Activated CD4-positive, alpha-beta T cell treated with anti-CD3 and anti-CD28 coated beads, Interleukin-2, amount 10 ng/mL, durations not matched to agents 24 days and 14 days (primary cell): ENCODE data around the gene CLMP. TPM values are rescaled to one million over a fixed set of nuclear protein-coding genes. Genes with fewer than 3 reads are reported as not detected.
"Not testable (repeated sequence)": the region's sequence is repeated elsewhere in the genome, so short reads cannot be mapped to it uniquely, and the experiment has no call there.

ENCODE experiments used
- DNase-seq: peaks from one replicate; pipeline ENCODE4 v3.0.0; 2022
- H3K27ac Mint-ChIP-seq: one replicate; pipeline ENCODE4 v1.8.0; 2022; ENCODE audit warnings: mild to moderate bottlenecking, mixed read lengths
- H3K27me3 Mint-ChIP-seq: one replicate; pipeline ENCODE4 v1.8.0; 2022; ENCODE audit warnings: mixed read lengths
- H3K36me3 Mint-ChIP-seq: one replicate; pipeline ENCODE4 v1.8.0; 2022; ENCODE audit warnings: low read depth, mild to moderate bottlenecking, mixed read lengths
- H3K4me1 Mint-ChIP-seq: one replicate; pipeline ENCODE4 v1.8.0; 2021; ENCODE audit warnings: mixed read lengths
- H3K4me3 Mint-ChIP-seq: one replicate; pipeline ENCODE4 v1.8.0; 2022; ENCODE audit warnings: mild to moderate bottlenecking, moderate library complexity, mixed read lengths
- H3K9me3 Mint-ChIP-seq: one replicate; pipeline ENCODE4 v1.8.0; 2021; ENCODE audit warnings: mixed read lengths
- intact Hi-C: fragments of 100-400 bp; cut with micrococcal nuclease; formaldehyde crosslinking; loops from one replicate; pipeline ENCODE4 v1.15.1; 2023
- total RNA-seq: library from RNA; stranded (reverse); gene quantifications from 2 replicates; pipeline ENCODE4 v1.2.3, GENCODE V29; 2022

Gene CLMP
- total RNA-seq, 1 donor from 2014 or later, result 0.05 TPM

GRCh38 chr11:123060277-123061000 is 134.6 kb downstream of the CLMP start:
- peak overlapping the region; percentile 100 for H3K4me3 Mint-ChIP-seq
- peak; percentile 77 for DNase-seq
- peaks cover 57% of the 10 kb centered on the region for H3K4me1 Mint-ChIP-seq
- intact Hi-C loops, result loop anchor here (5.0 kb wide), 2 partner anchors 42 to 372 kb away; partner anchors contain the start of gene GRAMD1B
- H3K27ac Mint-ChIP-seq, result peak overlapping the region; percentile 99
- peaks cover 7% of the 10 kb centered on the region for H3K9me3 Mint-ChIP-seq
- peaks cover 73% of the 10 kb centered on the region for H3K36me3 Mint-ChIP-seq
- H3K27me3 Mint-ChIP-seq, result peaks cover 1% of the 10 kb centered on the region

DNA sequence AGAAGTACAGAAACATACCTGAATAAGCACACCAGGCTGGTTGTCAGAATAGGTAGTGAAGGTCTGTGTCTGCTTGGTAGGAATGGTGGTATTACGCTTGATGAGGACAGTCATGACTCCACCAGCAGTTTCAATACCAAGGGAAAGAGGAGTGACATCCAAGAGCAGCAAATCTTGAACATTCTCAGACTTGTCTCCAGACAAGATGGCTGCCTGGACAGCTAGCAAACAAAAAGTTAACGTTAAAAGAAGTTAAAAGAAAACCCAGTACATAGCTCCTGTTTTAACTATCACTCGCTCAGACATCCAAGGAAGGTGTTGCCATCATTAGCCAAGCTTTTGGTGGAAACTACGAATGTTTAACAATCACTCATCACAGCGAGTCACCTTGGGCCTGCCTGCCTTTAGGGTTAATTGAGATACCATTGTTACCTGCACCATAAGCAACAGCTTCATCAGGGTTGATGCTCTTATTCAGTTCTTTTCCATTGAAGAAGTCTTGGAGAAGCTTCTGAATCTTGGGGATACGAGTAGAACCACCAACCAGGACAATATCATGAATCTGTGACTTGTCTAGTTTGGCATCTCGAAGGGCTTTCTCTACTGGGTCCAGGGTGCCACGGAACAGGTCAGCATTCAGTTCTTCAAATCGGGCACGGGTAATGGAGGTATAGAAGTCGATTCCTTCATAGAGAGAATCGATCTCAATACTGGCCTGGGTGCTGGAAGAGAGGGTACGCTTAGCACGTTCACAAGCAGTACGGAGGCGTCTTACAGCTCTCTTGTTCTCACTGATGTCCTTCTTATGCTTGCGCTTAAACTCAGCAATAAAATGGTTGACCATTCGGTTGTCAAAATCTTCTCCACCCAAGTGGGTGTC is 135.8 kb downstream of the CLMP start:
- Mint-ChIP-seq H3K27ac (peak overlapping the region; percentile 99), H3K4me1 (peaks cover 58% of the 10 kb centered on the region), H3K4me3 (peak overlapping the region; percentile 100), H3K36me3 (peaks cover 80% of the 10 kb centered on the region)
- H3K27me3 Mint-ChIP-seq, H3K9me3 Mint-ChIP-seq, intact Hi-C loops: not testable (repeated sequence)
- peak; percentile 71 for DNase-seq

GRCh38 chr11:123057661-123058305 is 137.3 kb downstream of the CLMP start:
- peaks cover 7% of the 10 kb centered on the region for H3K9me3 Mint-ChIP-seq
- DNase-seq, result peak; percentile 68
- peaks cover 54% of the 10 kb centered on the region for H3K4me1 Mint-ChIP-seq
- H3K36me3 Mint-ChIP-seq, result peaks cover 83% of the 10 kb centered on the region
- H3K27me3 Mint-ChIP-seq, result peaks cover 1% of the 10 kb centered on the region
- intact Hi-C loops, result no loop called here
- H3K4me3 Mint-ChIP-seq, result peak overlapping the region; percentile 100
- H3K27ac Mint-ChIP-seq, result peak overlapping the region; percentile 86

DNA sequence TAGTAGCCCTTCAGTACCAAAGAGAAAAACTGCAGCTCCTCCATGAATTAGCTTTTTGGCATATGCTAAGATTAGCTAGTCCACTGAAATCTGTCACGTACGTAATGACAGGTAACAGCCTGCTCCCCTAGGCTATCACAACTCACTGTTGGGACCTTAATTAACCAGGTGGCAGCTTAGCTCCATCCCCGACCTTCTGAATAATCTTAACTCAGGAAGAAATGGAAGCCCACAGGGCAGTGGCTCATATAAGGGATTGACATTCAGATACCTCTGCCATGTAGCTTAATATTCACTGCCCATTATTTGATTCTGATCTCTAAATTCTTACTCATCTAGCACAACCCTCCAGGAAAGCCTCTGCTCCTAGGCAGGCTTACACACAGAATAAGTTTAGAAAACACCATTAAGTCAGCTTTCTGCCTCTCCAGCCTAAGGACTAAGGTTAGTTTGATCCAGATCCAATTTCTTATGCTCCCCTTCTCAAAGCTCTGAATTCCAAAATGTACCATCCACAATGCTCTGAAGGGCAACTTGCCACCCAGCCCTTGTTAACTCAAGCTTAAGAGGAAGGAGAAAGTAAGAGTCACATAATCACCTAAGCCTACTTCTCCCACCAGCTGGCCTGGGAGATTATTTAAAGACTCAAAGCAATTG is 138.1 kb downstream of the CLMP start:
- peak overlapping the region; percentile 74 for H3K27ac Mint-ChIP-seq
- peaks cover 7% of the 10 kb centered on the region for H3K9me3 Mint-ChIP-seq
- peak overlapping the region; percentile 100 for H3K4me3 Mint-ChIP-seq
- DNase-seq, result peak; percentile 65
- H3K27me3 Mint-ChIP-seq, result no peaks in the 10 kb centered on the region
- H3K4me1 Mint-ChIP-seq, result peaks cover 54% of the 10 kb centered on the region
- peaks cover 78% of the 10 kb centered on the region for H3K36me3 Mint-ChIP-seq
- intact Hi-C loops, result no loop called here

DNA sequence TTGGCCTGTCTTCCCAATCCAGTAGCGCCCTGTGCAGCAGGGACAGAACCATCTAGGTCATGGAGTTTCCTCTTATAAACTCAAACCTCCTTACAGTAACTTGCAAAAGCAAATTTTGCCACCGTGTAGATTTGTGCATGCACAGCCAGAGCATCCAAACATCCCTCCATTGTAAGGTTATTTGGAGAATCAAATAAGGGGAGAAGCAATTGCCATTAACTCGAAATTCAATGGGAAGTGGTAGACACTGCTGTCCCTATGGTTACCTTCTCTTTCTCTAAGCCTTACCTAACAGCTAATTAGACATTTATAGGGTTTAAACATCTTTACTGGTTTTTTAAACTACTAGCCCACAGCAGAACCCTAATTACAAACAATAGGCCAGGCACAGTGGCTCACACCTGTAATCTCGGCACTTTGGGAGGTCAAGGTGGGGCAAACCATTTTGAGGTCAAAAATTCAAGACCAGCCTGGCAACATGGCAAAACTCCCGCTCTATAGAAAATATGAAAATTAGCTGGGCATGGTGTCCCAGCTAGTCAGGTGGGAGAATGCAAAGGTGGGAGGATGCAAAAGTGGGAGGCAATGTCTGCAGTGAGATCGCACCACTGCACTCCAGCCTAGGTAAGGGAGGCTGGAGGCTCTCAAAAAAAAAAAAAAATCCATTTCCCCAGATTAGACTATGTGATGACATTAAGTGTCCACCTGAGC is 139.7 kb downstream of the CLMP start:
- DNase-seq, result peak; percentile 66
- peak overlapping the region; percentile 19 for H3K4me3 Mint-ChIP-seq
- H3K27ac Mint-ChIP-seq, result peak overlapping the region; percentile 47
- H3K27me3 Mint-ChIP-seq, result no peaks in the 10 kb centered on the region
- H3K4me1 Mint-ChIP-seq, result peaks cover 52% of the 10 kb centered on the region
- H3K36me3 Mint-ChIP-seq, result peaks cover 62% of the 10 kb centered on the region
- H3K9me3 Mint-ChIP-seq, result no peaks in the 10 kb centered on the region
- intact Hi-C loops, result loop anchor here (2.0 kb wide), 2 partner anchors 35 to 75 kb away; partner anchors contain the start of gene BSX

- Mint-ChIP-seq H3K36me3 (peaks cover 54% of the 10 kb centered on the region), H3K4me3 (no peak overlapping the region), H3K4me1 (peaks cover 48% of the 10 kb centered on the region), H3K27me3 (no peaks in the 10 kb centered on the region), H3K27ac (peak overlapping the region; percentile 56), H3K9me3 (no peaks in the 10 kb centered on the region)
- intact Hi-C loops, result loop anchor here (2.0 kb wide), 2 partner anchors 34 to 74 kb away; partner anchors contain the start of gene BSX
- DNase-seq, result peak; percentile 81
Measured at GRCh38 chr11:123054301-123055065, 140.6 kb downstream of the CLMP start.

GRCh38 chr11:123052901-123053721 is 141.9 kb downstream of the CLMP start:
- H3K27me3 Mint-ChIP-seq, result peaks cover under 1% of the 10 kb centered on the region
- no peaks in the 10 kb centered on the region for H3K9me3 Mint-ChIP-seq
- intact Hi-C loops, result no loop called here
- no peak overlapping the region for H3K4me3 Mint-ChIP-seq
- peaks cover 40% of the 10 kb centered on the region for H3K36me3 Mint-ChIP-seq
- no peak overlapping the region for H3K27ac Mint-ChIP-seq
- peak; percentile 59 for DNase-seq
- H3K4me1 Mint-ChIP-seq, result peaks cover 35% of the 10 kb centered on the region

DNA sequence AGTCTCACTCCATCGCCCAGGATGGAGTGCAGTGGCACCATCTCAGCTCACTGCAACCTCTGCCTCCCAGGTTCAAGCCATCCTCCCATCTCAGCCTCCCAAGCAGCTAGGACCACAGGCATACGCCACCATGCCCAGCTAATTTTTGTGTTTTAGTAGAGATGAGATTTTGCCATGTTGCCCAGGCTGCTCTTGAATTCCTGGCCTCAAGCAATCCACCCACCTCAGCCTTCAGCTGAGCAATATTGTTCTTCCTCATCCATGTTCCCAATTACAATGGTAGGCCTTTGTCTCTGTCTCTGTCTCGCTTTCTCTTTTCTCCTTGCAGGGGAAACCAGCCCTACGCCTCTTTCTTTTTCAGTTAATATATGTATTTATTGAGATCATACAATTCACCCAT is 143.4 kb downstream of the CLMP start:
- intact Hi-C loops, result no loop called here
- H3K27ac Mint-ChIP-seq, result no peak overlapping the region
- H3K36me3 Mint-ChIP-seq, result peaks cover 25% of the 10 kb centered on the region
- DNase-seq, result no peak
- H3K9me3 Mint-ChIP-seq, result no peaks in the 10 kb centered on the region
- H3K4me3 Mint-ChIP-seq, result no peak overlapping the region
- peaks cover 21% of the 10 kb centered on the region for H3K4me1 Mint-ChIP-seq
- H3K27me3 Mint-ChIP-seq, result peaks cover 9% of the 10 kb centered on the region

DNA sequence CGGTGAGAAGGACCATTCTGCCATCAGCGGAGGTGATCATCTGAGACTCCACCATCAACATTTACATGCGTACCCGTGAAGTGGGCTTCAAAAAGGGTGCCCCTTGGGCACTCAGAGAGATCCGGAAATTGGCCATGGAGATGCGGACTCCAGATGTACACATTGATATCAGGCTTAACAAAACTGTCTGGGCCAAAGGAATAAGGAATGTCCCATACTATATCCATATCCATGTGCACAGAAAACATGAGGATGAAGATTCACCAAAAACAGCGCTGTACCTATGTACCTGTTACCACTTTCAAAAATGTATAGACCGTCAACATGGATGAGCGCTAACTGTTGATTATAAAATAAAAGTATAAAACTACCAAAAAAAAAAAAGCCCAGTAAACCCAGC is 143.9 kb downstream of the CLMP start:
- DNase-seq, result no peak
- Mint-ChIP-seq H3K27me3 (peaks cover 10% of the 10 kb centered on the region), H3K9me3 (no peaks in the 10 kb centered on the region), H3K4me1 (peaks cover 17% of the 10 kb centered on the region), H3K27ac (no peak overlapping the region), H3K36me3 (peaks cover 20% of the 10 kb centered on the region), H3K4me3 (no peak overlapping the region)
- intact Hi-C loops, result no loop called here

DNA sequence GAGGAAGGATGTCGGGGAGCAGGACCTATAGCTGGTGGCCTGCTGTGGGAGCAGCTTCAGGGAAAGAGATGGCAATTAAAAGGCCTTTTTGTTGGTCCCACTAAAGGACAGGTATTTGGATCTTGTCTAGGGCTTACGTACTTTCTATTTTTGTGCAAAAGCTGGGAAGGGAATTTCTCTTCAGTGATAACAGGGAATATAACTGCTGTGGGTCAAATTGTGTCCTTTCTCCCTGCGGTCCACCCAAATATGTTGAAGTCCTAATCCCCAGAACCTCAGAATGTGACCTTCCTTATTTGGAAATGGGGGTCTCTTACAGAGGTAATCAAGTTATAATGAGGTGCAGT is 147.1 kb downstream of the CLMP start:
- H3K9me3 Mint-ChIP-seq, result no peaks in the 10 kb centered on the region
- H3K4me1 Mint-ChIP-seq, result no peaks in the 10 kb centered on the region
- peaks cover 10% of the 10 kb centered on the region for H3K27me3 Mint-ChIP-seq
- H3K36me3 Mint-ChIP-seq, result no peaks in the 10 kb centered on the region
- DNase-seq, result no peak
- intact Hi-C loops, result no loop called here
- H3K4me3 Mint-ChIP-seq, result no peak overlapping the region
- no peak overlapping the region for H3K27ac Mint-ChIP-seq

- H3K4me1 Mint-ChIP-seq, result no peaks in the 10 kb centered on the region
- H3K36me3 Mint-ChIP-seq, result no peaks in the 10 kb centered on the region
- no peak overlapping the region for H3K27ac Mint-ChIP-seq
- no peaks in the 10 kb centered on the region for H3K9me3 Mint-ChIP-seq
- H3K27me3 Mint-ChIP-seq, result peaks cover 10% of the 10 kb centered on the region
- H3K4me3 Mint-ChIP-seq, result no peak overlapping the region
- DNase-seq, result no peak
- intact Hi-C loops, result no loop called here
Measured at GRCh38 chr11:123047266-123047946, 147.6 kb downstream of the CLMP start.
